Astrocyte (in vitro differentiated cells and primary cell): Measurements from ENCODE around the gene KAT2A. TPM values are rescaled to one million over a fixed set of nuclear protein-coding genes. Genes with fewer than 3 reads are reported as not detected.
A peak's percentile ranks its signal among the peaks of the same experiment; 100 is the strongest.

Source experiments
- DNase-seq: peaks from one replicate; pipeline ENCODE4 v3.0.0-alpha.2; 2010; ENCODE audit warnings: low read depth
- FAIRE-seq: peaks from 2 replicates; lab custom pipeline; 2011; peaks lifted over from hg19 to GRCh38; lab: Jason Lieb, UNC
- H2AFZ ChIP-seq: 2 replicates; pipeline ENCODE4 v1.6.0; 2012; ENCODE audit warnings: low read depth, low read length, inconsistent platforms
- H3K27ac ChIP-seq: 2 replicates; pipeline ENCODE4 v1.5.1; 2011; ENCODE audit warnings: low read depth, low read length, inconsistent platforms
- H3K27me3 ChIP-seq: 2 replicates; pipeline ENCODE4 v1.6.0; 2011; ENCODE audit warnings: low read length, inconsistent platforms; ENCODE audit not compliant: insufficient read depth
- H3K36me3 ChIP-seq: 2 replicates; pipeline ENCODE4 v1.5.1; 2011; ENCODE audit warnings: low read length, inconsistent platforms; ENCODE audit not compliant: insufficient read depth
- H3K4me1 ChIP-seq: 2 replicates; pipeline ENCODE4 v1.5.1; 2011; ENCODE audit warnings: low read length, inconsistent platforms; ENCODE audit not compliant: insufficient read depth
- H3K4me2 ChIP-seq: 2 replicates; pipeline ENCODE4 v1.6.0; 2012; ENCODE audit warnings: low read length, inconsistent platforms
- H3K4me3 ChIP-seq: 2 replicates; pipeline ENCODE4 v1.5.1; 2011; ENCODE audit warnings: low read depth, mild to moderate bottlenecking, low read length, inconsistent platforms; ENCODE audit not compliant: insufficient read depth
- H3K79me2 ChIP-seq: 2 replicates; pipeline ENCODE4 v1.6.0; 2012; ENCODE audit warnings: mild to moderate bottlenecking, low read length, inconsistent platforms; ENCODE audit not compliant: insufficient read depth
- H3K9ac ChIP-seq: 2 replicates; pipeline ENCODE4 v1.6.0; 2012; ENCODE audit warnings: mild to moderate bottlenecking, low read length, inconsistent platforms
- H3K9me3 ChIP-seq: 2 replicates; pipeline ENCODE4 v1.5.1; 2012; ENCODE audit warnings: low read depth, mild to moderate bottlenecking, low read length, inconsistent platforms; ENCODE audit not compliant: insufficient read depth
- H4K20me1 ChIP-seq: 2 replicates; pipeline ENCODE4 v1.6.0; 2012; ENCODE audit warnings: low read length, inconsistent platforms; ENCODE audit not compliant: insufficient read depth
- H3K27ac Mint-ChIP-seq: one replicate; pipeline ENCODE4 v1.8.0; 2021; ENCODE audit warnings: mild to moderate bottlenecking, mixed read lengths; ENCODE audit not compliant: unreplicated experiment
- H3K27me3 Mint-ChIP-seq: one replicate; pipeline ENCODE4 v1.8.0; 2021; ENCODE audit warnings: low read depth, mixed read lengths; ENCODE audit not compliant: unreplicated experiment
- H3K36me3 Mint-ChIP-seq: one replicate; pipeline ENCODE4 v1.8.0; 2021; ENCODE audit warnings: low read depth, mixed read lengths; ENCODE audit not compliant: unreplicated experiment
- H3K4me1 Mint-ChIP-seq: one replicate; pipeline ENCODE4 v1.8.0; 2021; ENCODE audit warnings: low read depth, mixed read lengths; ENCODE audit not compliant: unreplicated experiment
- H3K4me3 Mint-ChIP-seq: one replicate; pipeline ENCODE4 v1.8.0; 2021; ENCODE audit warnings: mild to moderate bottlenecking, moderate library complexity, mixed read lengths; ENCODE audit not compliant: unreplicated experiment
- H3K9me3 Mint-ChIP-seq: one replicate; pipeline ENCODE4 v1.8.0; 2021; ENCODE audit warnings: mild to moderate bottlenecking, mixed read lengths; ENCODE audit not compliant: unreplicated experiment
- EZH2 ChIP-seq: IDR thresholded peaks from 2 replicates; pipeline ENCODE4 v1.6.1; 2012; ENCODE audit warnings: mild to moderate bottlenecking, low read length, inconsistent platforms; ENCODE audit not compliant: insufficient read depth
- total RNA-seq: library from RNA; stranded (reverse); gene quantifications from 2 replicates; pipeline ENCODE4 v1.2.1, GENCODE V29; 2021
- TF ChIP-seq, protein P1 (sequence below): IDR thresholded peaks from 2 replicates; pipeline ENCODE4 v1.5.1; 2011; ENCODE audit warnings: low read depth, mild to moderate bottlenecking, inconsistent platforms, low read length, moderate library complexity; ENCODE audit not compliant: insufficient read depth

Gene KAT2A
- total RNA-seq, 1 donor from 2014 or later: 23.6 TPM

DNA sequence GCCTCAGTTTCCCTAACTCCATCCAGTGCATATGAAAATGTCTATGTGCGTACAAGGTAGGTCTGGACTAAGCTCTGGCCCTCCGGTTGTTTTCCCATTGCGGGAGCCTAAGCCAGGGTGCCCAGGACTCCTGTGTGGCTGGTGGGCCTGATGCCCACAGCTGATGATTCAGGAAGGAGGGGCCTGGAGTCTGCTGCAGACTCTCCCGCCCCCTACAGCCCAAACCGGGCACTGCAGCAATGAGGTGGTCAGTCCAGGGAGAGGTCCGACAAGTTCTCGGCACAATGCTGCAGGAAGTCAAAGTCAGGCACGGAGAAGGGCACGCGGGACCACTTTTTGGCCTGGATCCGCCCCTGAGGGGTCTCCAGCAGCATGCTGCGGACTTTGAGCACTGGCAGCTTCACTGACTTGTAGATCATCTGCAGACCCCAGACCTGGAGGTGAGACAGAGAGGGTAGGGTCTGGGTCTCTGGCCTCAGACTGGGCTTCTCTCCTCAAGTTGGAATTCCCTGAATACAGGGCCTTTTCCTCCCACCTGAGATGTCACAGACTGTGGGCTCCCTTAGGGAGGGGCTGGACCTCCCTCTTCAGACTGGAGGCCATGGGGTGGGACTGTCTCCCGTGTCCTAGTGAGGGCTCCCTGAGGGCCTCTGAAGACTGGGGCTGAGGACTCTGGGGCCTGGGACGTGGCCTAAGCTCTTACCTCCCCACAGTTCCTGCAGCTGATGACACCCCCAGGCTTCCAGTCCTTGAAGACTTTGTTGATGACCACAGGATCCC, 19.5 kb downstream of the KAT2A start:
- no peak overlapping the region for H3K4me3 ChIP-seq
- H3K27ac ChIP-seq: no peak overlapping the region
- peaks cover 18% of the 10 kb centered on the region for H3K27me3 ChIP-seq
- Mint-ChIP-seq H3K4me3 (peak overlapping the region; percentile 14), H3K27ac (no peak overlapping the region), H3K9me3 (no peaks in the 10 kb centered on the region), H3K4me1 (no peaks in the 10 kb centered on the region), H3K27me3 (peaks cover 46% of the 10 kb centered on the region), H3K36me3 (peaks cover 7% of the 10 kb centered on the region)
- DNase-seq: peak; percentile 22
- no peak for FAIRE-seq
- no peaks in the 10 kb centered on the region for H4K20me1 ChIP-seq
- peak overlapping the region; percentile 43 for H3K4me2 ChIP-seq
- H3K9ac ChIP-seq: peak overlapping the region; percentile 18
- no peaks in the 10 kb centered on the region for H3K9me3 ChIP-seq
- no peaks in the 10 kb centered on the region for H3K4me1 ChIP-seq
- no peaks in the 10 kb centered on the region for H3K36me3 ChIP-seq
- H2AFZ ChIP-seq: peak overlapping the region; percentile 67
- H3K79me2 ChIP-seq: no peaks in the 10 kb centered on the region
- no peak for TF ChIP-seq EZH2
- TF ChIP-seq, protein P1, sequence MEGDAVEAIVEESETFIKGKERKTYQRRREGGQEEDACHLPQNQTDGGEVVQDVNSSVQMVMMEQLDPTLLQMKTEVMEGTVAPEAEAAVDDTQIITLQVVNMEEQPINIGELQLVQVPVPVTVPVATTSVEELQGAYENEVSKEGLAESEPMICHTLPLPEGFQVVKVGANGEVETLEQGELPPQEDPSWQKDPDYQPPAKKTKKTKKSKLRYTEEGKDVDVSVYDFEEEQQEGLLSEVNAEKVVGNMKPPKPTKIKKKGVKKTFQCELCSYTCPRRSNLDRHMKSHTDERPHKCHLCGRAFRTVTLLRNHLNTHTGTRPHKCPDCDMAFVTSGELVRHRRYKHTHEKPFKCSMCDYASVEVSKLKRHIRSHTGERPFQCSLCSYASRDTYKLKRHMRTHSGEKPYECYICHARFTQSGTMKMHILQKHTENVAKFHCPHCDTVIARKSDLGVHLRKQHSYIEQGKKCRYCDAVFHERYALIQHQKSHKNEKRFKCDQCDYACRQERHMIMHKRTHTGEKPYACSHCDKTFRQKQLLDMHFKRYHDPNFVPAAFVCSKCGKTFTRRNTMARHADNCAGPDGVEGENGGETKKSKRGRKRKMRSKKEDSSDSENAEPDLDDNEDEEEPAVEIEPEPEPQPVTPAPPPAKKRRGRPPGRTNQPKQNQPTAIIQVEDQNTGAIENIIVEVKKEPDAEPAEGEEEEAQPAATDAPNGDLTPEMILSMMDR: peak; percentile 83

DNA sequence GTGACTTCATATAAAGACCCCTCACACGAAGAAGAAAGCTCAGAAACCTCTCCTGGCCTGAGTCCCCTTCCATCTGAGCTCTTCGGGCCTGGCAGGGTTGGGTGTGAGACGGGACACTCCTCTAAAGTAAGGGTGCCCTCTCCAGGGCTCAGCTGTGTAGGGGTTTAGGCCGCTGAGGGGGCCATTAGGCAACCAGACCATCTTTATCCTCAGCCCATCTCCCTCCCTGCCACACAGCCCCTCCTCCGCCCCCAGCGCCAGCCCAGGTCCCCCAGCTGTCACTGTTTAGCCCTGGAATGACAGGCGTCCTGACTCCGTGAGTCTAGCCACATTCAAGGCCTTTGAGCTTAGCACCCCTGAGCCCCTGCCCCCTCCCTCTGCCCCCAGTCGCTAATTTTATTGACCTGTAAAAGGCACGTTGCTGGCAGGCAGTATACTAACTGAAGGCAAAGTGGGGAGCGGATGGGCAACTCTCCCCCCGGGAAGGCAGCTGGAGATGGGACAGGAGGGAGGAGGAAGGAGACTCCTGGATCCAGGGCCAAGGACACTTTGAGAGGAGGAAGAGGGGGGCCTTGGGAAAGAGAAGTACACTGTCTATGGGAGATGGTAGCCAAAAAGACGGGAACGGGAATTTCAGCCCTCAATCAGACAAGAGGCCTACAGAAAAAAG, 22.3 kb downstream of the KAT2A start:
- H3K27me3 Mint-ChIP-seq: peaks cover 57% of the 10 kb centered on the region
- H3K4me3 Mint-ChIP-seq: peak overlapping the region; percentile 40
- Histone ChIP-seq H3K4me1 (no peaks in the 10 kb centered on the region), H3K27ac (no peak overlapping the region), H3K9me3 (no peaks in the 10 kb centered on the region), H3K79me2 (no peaks in the 10 kb centered on the region), H3K9ac (no peak overlapping the region), H3K4me3 (no peak overlapping the region), H3K36me3 (no peaks in the 10 kb centered on the region), H4K20me1 (no peaks in the 10 kb centered on the region), H2AFZ (no peak overlapping the region), H3K27me3 (peaks cover 24% of the 10 kb centered on the region), H3K4me2 (no peak overlapping the region)
- DNase-seq: no peak
- no peaks in the 10 kb centered on the region for H3K9me3 Mint-ChIP-seq
- H3K36me3 Mint-ChIP-seq: no peaks in the 10 kb centered on the region
- no peak overlapping the region for H3K27ac Mint-ChIP-seq
- no peaks in the 10 kb centered on the region for H3K4me1 Mint-ChIP-seq
- FAIRE-seq: no peak
- TF ChIP-seq, protein P1: no peak
- no peak for TF ChIP-seq EZH2
